ENCODE measurements around the gene STMN3. TPM values are rescaled to one million over a fixed set of nuclear protein-coding genes. Genes with fewer than 3 reads are reported as not detected.

STMN3 gene
- total and polyA plus RNA-seq, 2 donors from 2014 or later: 20.6 to 84.9 TPM

DNA sequence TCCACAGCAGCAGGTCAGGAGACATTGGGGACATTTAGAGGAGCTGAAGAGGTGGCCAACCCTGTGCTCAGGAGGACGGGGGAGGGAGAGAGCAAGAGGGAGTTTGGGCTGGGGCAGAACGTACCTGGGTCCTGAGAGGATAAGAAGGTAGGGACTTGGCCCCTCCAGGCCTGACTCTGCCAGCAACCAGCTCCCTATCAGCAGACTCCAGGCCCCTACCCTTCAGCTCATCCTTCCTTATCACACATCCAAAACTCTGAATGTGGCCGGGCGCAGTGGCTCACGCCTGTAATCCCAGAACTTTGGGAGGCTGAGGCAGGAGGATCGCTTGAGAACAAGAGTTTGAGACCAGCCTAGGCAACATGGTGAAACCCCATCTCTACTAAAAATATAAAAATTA lies 5.0 kb downstream of the STMN3 start:
- DNase-seq (no peak), FAIRE-seq (no peak)
- intact Hi-C loops (cut with DNase I): no loop called here
- Histone ChIP-seq H3K27me3 (ENCODE audit: control insufficient read depth, insufficient read depth, low read length) (no peaks in the 10 kb centered on the region), H3K27ac (ENCODE audit: low read depth in 2 of 2, low read length in 2 of 2) (no peak overlapping the region), H3K4me3 (ENCODE audit: low read length in 3 of 3) (no peak overlapping the region), H3K36me3 (ENCODE audit: control insufficient read depth in 2 of 3, insufficient read depth in 3 of 3, low read length in 3 of 3) (no peaks in the 10 kb centered on the region), H3K9me3 (ENCODE audit: control insufficient read depth in 2 of 3, insufficient read depth in 1 of 3, low read length in 3 of 3) (no peaks in the 10 kb centered on the region), H3K9ac (ENCODE audit: low read length in 3 of 3) (no peak overlapping the region), H3K4me1 (ENCODE audit: control insufficient read depth in 2 of 3, insufficient read depth in 2 of 3, low read depth in 1 of 3, low read length in 3 of 3) (peaks cover 0 to 10% (median 0%) of the 10 kb centered on the region in 3 donors)
- TF ChIP-seq, protein P1, sequence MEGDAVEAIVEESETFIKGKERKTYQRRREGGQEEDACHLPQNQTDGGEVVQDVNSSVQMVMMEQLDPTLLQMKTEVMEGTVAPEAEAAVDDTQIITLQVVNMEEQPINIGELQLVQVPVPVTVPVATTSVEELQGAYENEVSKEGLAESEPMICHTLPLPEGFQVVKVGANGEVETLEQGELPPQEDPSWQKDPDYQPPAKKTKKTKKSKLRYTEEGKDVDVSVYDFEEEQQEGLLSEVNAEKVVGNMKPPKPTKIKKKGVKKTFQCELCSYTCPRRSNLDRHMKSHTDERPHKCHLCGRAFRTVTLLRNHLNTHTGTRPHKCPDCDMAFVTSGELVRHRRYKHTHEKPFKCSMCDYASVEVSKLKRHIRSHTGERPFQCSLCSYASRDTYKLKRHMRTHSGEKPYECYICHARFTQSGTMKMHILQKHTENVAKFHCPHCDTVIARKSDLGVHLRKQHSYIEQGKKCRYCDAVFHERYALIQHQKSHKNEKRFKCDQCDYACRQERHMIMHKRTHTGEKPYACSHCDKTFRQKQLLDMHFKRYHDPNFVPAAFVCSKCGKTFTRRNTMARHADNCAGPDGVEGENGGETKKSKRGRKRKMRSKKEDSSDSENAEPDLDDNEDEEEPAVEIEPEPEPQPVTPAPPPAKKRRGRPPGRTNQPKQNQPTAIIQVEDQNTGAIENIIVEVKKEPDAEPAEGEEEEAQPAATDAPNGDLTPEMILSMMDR (IDR thresholded peaks at IDR 0.05; ENCODE audit: borderline replicate concordance, extremely low read depth, insufficient read depth): no peak

DNA sequence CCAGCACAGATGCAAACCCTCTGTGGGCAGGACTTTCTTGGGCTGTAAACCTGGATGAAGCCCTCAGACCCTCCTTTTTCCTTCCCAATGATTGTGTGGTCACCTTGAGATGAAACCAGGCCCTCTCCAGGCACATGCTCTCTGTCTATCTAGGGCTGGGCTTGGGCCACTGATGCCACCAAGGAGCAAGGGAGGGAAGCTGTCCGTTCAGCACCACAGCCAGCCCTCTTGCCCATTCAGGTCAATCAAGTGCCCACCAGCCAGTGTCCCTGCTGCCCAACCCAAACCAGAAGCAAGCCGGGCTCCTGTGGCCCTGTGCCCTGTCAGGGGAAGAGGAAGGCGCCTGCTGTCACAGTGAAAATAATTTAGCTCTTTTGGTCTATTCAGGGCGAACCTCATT lies 8.0 kb downstream of the STMN3 start:
- H3K9me3 ChIP-seq (ENCODE audit: control insufficient read depth in 2 of 3, insufficient read depth in 1 of 3, low read length in 3 of 3): no peaks in the 10 kb centered on the region
- intact Hi-C loops (cut with DNase I): no loop called here

DNA sequence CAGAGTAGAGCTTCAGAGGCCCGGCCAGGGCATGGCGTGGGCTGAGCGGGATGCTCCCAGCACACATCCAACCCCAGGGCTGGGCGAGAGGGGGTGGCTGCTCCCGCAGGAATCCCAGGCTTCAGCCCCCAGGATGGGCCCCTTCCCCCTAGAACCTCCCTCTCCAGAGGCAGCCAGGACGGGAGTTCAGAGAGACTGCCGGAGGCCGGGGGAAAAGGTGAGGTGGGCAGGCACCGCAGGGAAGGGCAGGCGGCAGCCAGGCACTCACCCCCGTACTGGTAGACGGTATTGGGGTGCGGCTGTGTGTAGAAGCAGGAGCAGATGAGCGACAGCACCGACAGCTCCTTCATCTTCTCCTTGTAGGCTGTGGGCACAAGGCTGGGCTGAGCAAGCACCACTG lies 9.3 kb downstream of the STMN3 start:
- no peaks in the 10 kb centered on the region for H3K27me3 ChIP-seq (ENCODE audit: control insufficient read depth, insufficient read depth, low read length)
- intact Hi-C loops (cut with DNase I): no loop called here
- peaks cover 0 to 5% (median 0%) of the 10 kb centered on the region in 3 donors for H3K4me1 ChIP-seq (ENCODE audit: control insufficient read depth in 2 of 3, insufficient read depth in 2 of 3, low read depth in 1 of 3, low read length in 3 of 3)
- no peak overlapping the region for H3K27ac ChIP-seq (ENCODE audit: low read depth in 2 of 2, low read length in 2 of 2)
- no peak overlapping the region for H3K4me3 ChIP-seq (ENCODE audit: low read length in 3 of 3)
- FAIRE-seq: no peak
- H3K36me3 ChIP-seq (ENCODE audit: control insufficient read depth in 2 of 3, insufficient read depth in 3 of 3, low read length in 3 of 3): no peaks in the 10 kb centered on the region
- H3K9ac ChIP-seq (ENCODE audit: low read length in 3 of 3): no peak overlapping the region
- peak in 2 of 5 donors; percentile 56 to 73 for DNase-seq
- H3K9me3 ChIP-seq (ENCODE audit: control insufficient read depth in 2 of 3, insufficient read depth in 1 of 3, low read length in 3 of 3): no peaks in the 10 kb centered on the region
- TF ChIP-seq, protein P1 (IDR thresholded peaks at IDR 0.05; ENCODE audit: borderline replicate concordance, extremely low read depth, insufficient read depth): no peak

More for the DNA sequence above, 8.0 kb downstream of the STMN3 start:
- Histone ChIP-seq H3K36me3 (ENCODE audit: control insufficient read depth in 2 of 3, insufficient read depth in 3 of 3, low read length in 3 of 3) (no peaks in the 10 kb centered on the region), H3K27me3 (ENCODE audit: control insufficient read depth, insufficient read depth, low read length) (no peaks in the 10 kb centered on the region), H3K9ac (ENCODE audit: low read length in 3 of 3) (no peak overlapping the region), H3K27ac (ENCODE audit: low read depth in 2 of 2, low read length in 2 of 2) (no peak overlapping the region), H3K4me1 (ENCODE audit: control insufficient read depth in 2 of 3, insufficient read depth in 2 of 3, low read depth in 1 of 3, low read length in 3 of 3) (peaks cover 0 to 5% (median 0%) of the 10 kb centered on the region in 3 donors), H3K4me3 (ENCODE audit: low read length in 3 of 3) (no peak overlapping the region)
- TF ChIP-seq, protein P1 (IDR thresholded peaks at IDR 0.05; ENCODE audit: borderline replicate concordance, extremely low read depth, insufficient read depth): no peak
- DNase-seq: no peak
- no peak for FAIRE-seq

DNA sequence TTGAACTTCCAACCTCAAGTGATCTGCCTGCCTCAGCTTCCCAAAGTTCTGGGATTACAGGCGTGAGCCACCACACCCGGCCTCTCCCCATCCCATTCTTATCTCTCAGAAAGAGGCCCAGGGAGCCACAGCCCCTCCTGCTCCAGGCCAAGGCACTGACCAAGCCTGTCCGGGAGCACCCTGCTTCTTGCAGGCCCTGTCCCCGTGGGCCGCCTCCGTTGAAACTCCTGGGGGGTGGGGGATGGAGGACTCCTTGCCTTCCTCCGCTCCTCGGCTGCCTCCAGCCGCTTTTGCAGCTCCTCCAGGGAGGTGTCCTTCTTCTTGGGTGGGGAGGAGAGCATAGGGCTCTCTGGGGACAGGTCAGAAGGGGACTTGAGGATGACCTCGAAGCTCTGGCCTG lies 9.7 kb downstream of the STMN3 start:
- H3K9ac ChIP-seq (ENCODE audit: low read length in 3 of 3): no peak overlapping the region
- DNase-seq (peak in 2 of 5 donors; percentile 68 to 82), FAIRE-seq (no peak)
- H3K27ac ChIP-seq (ENCODE audit: low read depth in 2 of 2, low read length in 2 of 2): no peak overlapping the region
- no peak overlapping the region for H3K4me3 ChIP-seq (ENCODE audit: low read length in 3 of 3)
- H3K9me3 ChIP-seq (ENCODE audit: control insufficient read depth in 2 of 3, insufficient read depth in 1 of 3, low read length in 3 of 3): no peaks in the 10 kb centered on the region
- TF ChIP-seq, protein P1 (IDR thresholded peaks at IDR 0.05; ENCODE audit: borderline replicate concordance, extremely low read depth, insufficient read depth): no peak
- H3K27me3 ChIP-seq (ENCODE audit: control insufficient read depth, insufficient read depth, low read length): no peaks in the 10 kb centered on the region
- intact Hi-C loops (cut with DNase I): no loop called here
- H3K4me1 ChIP-seq (ENCODE audit: control insufficient read depth in 2 of 3, insufficient read depth in 2 of 3, low read depth in 1 of 3, low read length in 3 of 3): peaks cover 0 to 5% (median 0%) of the 10 kb centered on the region in 3 donors
- no peaks in the 10 kb centered on the region for H3K36me3 ChIP-seq (ENCODE audit: control insufficient read depth in 2 of 3, insufficient read depth in 3 of 3, low read length in 3 of 3)

Data from kidney (tissue), 14 donors.